Upper lobe of right lung (tissue), 1 donor: ENCODE data around the gene KRT5. TPM values are rescaled to one million over a fixed set of nuclear protein-coding genes. Genes with fewer than 3 reads are reported as not detected.

Experiments used
- ATAC-seq: fragments of 200-7000 bp; cut with Tn5 transposase; one replicate; pipeline ENCODE4 v1.9.1; 2020; ENCODE audit warnings: mild to moderate bottlenecking, moderate library complexity
- DNase-seq: peaks from one replicate; pipeline ENCODE4 v3.0.0-alpha.2; 2020
- H3K27ac ChIP-seq: fragments of 200-600 bp; one replicate; pipeline ENCODE4 v1.8.0; 2022
- H3K27me3 ChIP-seq: fragments of 200-600 bp; one replicate; pipeline ENCODE4 v1.8.0; 2022; ENCODE audit warnings: mild to moderate bottlenecking
- H3K36me3 ChIP-seq: fragments of 200-600 bp; one replicate; pipeline ENCODE4 v1.8.0; 2022
- H3K4me1 ChIP-seq: fragments of 200-600 bp; one replicate; pipeline ENCODE4 v1.8.0; 2022
- H3K4me3 ChIP-seq: fragments of 200-600 bp; one replicate; pipeline ENCODE4 v1.8.0; 2022; ENCODE audit warnings: mild to moderate bottlenecking
- H3K9me3 ChIP-seq: fragments of 200-600 bp; one replicate; pipeline ENCODE4 v1.8.0; 2022
- intact Hi-C: fragments of 100-400 bp; cut with DNase I; formaldehyde crosslinking; loops from one replicate; pipeline ENCODE4 v1.11.0; 2022
- total RNA-seq: library from RNA; stranded (reverse); fragmentation: NEBNext Ultra II Directional; extraction: Animal tissue kit (Norgen Biotek cat#: 25700); gene quantifications from one replicate; pipeline ENCODE4 v1.2.1, GENCODE V29; 2021
- TF ChIP-seq, protein P1 (sequence below): fragments of 200-600 bp; IDR thresholded peaks from one replicate; pipeline ENCODE4 v1.8.0; 2022; ENCODE audit warnings: antibody characterized with exemption
- donor health status: DM: no; HTN: yes; CAD: no; lungs with severe emphysema.

Gene KRT5
- total RNA-seq, 1 donor from 2014 or later: 8.8 TPM

DNA sequence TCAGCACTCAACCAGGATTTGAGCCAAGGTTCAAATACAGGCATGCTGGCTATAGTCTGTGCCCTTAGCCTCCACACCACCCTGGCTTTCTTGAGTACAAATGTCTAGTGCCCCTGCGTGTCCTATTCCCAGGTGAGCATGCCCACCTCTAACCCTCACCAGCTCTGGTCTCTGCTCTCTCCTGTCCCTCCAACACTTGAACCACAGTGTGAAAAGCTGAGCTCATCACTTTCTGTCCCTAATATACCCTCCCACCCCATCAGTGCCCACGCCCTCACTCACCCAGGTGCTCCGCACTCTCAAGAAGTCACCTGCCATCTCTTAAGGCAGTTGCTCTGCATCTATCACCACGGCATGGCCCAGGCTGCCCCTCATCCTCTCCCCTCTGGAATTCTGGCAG is 39.8 kb upstream of the KRT5 start:
- Histone ChIP-seq H3K36me3 (no peaks in the 10 kb centered on the region), H3K27me3 (peaks cover 55% of the 10 kb centered on the region)
- DNase-seq: no peak

DNA sequence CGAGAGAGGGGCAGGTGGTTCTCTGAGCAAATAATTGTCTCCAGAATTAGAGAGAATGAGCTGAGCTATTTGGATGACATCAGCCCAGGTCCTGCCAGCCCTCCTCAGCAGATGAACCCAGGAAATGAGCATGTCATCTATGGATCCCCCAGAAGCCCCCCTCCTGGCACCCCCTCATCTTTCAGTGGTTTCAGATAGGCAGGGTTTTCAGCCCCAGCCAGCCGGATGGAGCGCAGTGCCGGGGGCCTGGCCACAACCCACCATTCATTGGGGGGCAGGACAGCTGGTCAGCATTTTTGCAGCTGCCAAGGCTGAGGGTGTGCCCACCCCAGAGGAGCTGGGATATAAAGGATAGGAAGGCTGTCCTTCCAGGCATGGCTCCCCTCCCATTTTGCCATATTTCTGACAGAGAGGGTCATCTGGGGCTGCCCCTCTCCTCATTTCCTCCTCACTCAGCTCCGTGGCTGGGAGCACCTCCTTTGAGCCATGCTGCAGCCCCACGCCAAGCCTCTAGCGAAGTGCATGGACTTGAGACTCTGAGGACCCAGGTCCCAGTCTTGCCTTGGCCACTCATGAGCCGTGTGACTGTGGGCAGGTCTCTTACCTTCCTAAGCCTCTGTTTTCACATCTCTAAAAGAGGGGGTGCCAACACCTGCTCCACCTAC is 38.7 kb upstream of the KRT5 start:
- Histone ChIP-seq H3K27me3 (peaks cover 46% of the 10 kb centered on the region), H3K36me3 (no peaks in the 10 kb centered on the region), H3K4me3 (no peak overlapping the region), H3K27ac (no peak overlapping the region), H3K4me1 (no peaks in the 10 kb centered on the region), H3K9me3 (no peaks in the 10 kb centered on the region)
- intact Hi-C loops: no loop called here
- no peak for DNase-seq
- no peak for ATAC-seq
- TF ChIP-seq, protein P1, sequence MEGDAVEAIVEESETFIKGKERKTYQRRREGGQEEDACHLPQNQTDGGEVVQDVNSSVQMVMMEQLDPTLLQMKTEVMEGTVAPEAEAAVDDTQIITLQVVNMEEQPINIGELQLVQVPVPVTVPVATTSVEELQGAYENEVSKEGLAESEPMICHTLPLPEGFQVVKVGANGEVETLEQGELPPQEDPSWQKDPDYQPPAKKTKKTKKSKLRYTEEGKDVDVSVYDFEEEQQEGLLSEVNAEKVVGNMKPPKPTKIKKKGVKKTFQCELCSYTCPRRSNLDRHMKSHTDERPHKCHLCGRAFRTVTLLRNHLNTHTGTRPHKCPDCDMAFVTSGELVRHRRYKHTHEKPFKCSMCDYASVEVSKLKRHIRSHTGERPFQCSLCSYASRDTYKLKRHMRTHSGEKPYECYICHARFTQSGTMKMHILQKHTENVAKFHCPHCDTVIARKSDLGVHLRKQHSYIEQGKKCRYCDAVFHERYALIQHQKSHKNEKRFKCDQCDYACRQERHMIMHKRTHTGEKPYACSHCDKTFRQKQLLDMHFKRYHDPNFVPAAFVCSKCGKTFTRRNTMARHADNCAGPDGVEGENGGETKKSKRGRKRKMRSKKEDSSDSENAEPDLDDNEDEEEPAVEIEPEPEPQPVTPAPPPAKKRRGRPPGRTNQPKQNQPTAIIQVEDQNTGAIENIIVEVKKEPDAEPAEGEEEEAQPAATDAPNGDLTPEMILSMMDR: no peak

More for the DNA sequence above, 39.8 kb upstream of the KRT5 start:
- H3K4me3 ChIP-seq: no peak overlapping the region
- intact Hi-C loops: no loop called here
- TF ChIP-seq, protein P1: no peak
- ATAC-seq: no peak
- H3K9me3 ChIP-seq: no peaks in the 10 kb centered on the region
- no peaks in the 10 kb centered on the region for H3K4me1 ChIP-seq
- H3K27ac ChIP-seq: no peak overlapping the region

- Histone ChIP-seq H3K9me3 (no peaks in the 10 kb centered on the region), H3K36me3 (no peaks in the 10 kb centered on the region), H3K27ac (no peak overlapping the region), H3K4me1 (no peaks in the 10 kb centered on the region), H3K4me3 (no peak overlapping the region), H3K27me3 (peaks cover 37% of the 10 kb centered on the region)
- ATAC-seq (no peak), DNase-seq (no peak)
- intact Hi-C loops: no loop called here
- TF ChIP-seq, protein P1: no peak
Measured at GRCh38 chr12:52557476-52557875, 37.3 kb upstream of the KRT5 start.

GRCh38 chr12:52555577-52555976 is 35.4 kb upstream of the KRT5 start:
- no peaks in the 10 kb centered on the region for H3K9me3 ChIP-seq
- intact Hi-C loops: no loop called here
- no peaks in the 10 kb centered on the region for H3K36me3 ChIP-seq
- no peak overlapping the region for H3K27ac ChIP-seq
- peaks cover 28% of the 10 kb centered on the region for H3K27me3 ChIP-seq
- TF ChIP-seq, protein P1: no peak
- DNase-seq (no peak), ATAC-seq (no peak)
- H3K4me3 ChIP-seq: no peak overlapping the region
- H3K4me1 ChIP-seq: no peaks in the 10 kb centered on the region

GRCh38 chr12:52552681-52553195 is 32.5 kb upstream of the KRT5 start, which contains the start of gene KRT71:
Gene KRT71 (minus strand): TSS chr12:52553145. CDS start chr12:52553077, 68 bp downstream.
- ATAC-seq: no peak
- intact Hi-C loops: no loop called here
- Histone ChIP-seq H3K27ac (no peak within 1 kb of the TSS), H3K4me3 (no peak within 1 kb of the TSS), H3K4me1 (no peaks in the 10 kb centered on the region), H3K9me3 (no peaks in the 10 kb centered on the region), H3K27me3 (peaks cover 13% of the 10 kb centered on the region), H3K36me3 (no peaks in the 10 kb centered on the region)
- TF ChIP-seq, protein P1: no peak
- no peak for DNase-seq
